ENCODE measurements around the gene GGTA1. TPM values are rescaled to one million over a fixed set of nuclear protein-coding genes. Genes with fewer than 3 reads are reported as not detected.

The GGTA1 gene
- total RNA-seq, 1 experiment from 2014 or later, result not detected

- Histone ChIP-seq H3K4me1 (ENCODE audit: control insufficient read depth in 1 of 2, insufficient read depth in 2 of 2, low read length in 2 of 2) (no peaks in the 10 kb centered on the region), H3K9me2 (ENCODE audit: insufficient read depth) (no peaks in the 10 kb centered on the region), H3K27me3 (ENCODE audit: insufficient read depth, low read length) (no peaks in the 10 kb centered on the region), H3K9me3 (ENCODE audit: control insufficient read depth in 1 of 2, insufficient read depth in 1 of 2, low read depth in 1 of 2, low read length in 2 of 2) (no peaks in the 10 kb centered on the region), H3K36me3 (ENCODE audit: control insufficient read depth in 1 of 2, insufficient read depth in 2 of 2, low read length in 2 of 2) (no peaks in the 10 kb centered on the region), H3K4me2 (ENCODE audit: low read length) (no peak overlapping the region), H3K9ac (ENCODE audit: low read length) (no peak overlapping the region), H3K79me2 (ENCODE audit: insufficient read depth, low read length) (no peaks in the 10 kb centered on the region), H2AFZ (ENCODE audit: low read depth, low read length, poor library complexity, severe bottlenecking) (no peak overlapping the region), H3K27ac (ENCODE audit: low read depth, low read length) (no peak overlapping the region), H4K20me1 (ENCODE audit: insufficient read depth) (no peaks in the 10 kb centered on the region), H3K4me3 (replicated peaks in 1 of 2; ENCODE audit: low read depth in 1 of 2, low read length in 2 of 2) (no peak overlapping the region)
- CTCF ChIA-PET, result interaction anchor here (0.8 to 1.7 kb wide), 2 partner anchors 16 to 89 kb away, joined by 3 to 5 read pairs; no protein-coding TSS in a partner anchor
- TF ChIP-seq YY1 (IDR thresholded peaks at IDR 0.05; ENCODE audit: extremely low read depth, insufficient replicate concordance, low read depth, low read length), result no peak
- TF ChIP-seq CTCF (IDR thresholded peaks at IDR 0.05 in 2 of 3, conservative IDR thresholded peaks at IDR 0.05 in 1 of 3; ENCODE audit: borderline replicate concordance in 1 of 3, insufficient read depth in 1 of 3, low read depth in 2 of 3, low read length in 2 of 3), result no peak
- POLR2A ChIA-PET, result no interaction called here
- ATAC-seq (no peak), DNase-seq (ENCODE audit: low read depth, low spot score) (no peak)
- intact Hi-C loops (cut with micrococcal nuclease), result no loop called here
- RAD21 ChIA-PET (ENCODE audit: low non-redundant PET in 1 of 2, low total read pairs in 2 of 2, uncharacterized antibody in 2 of 2, unreplicated experiment in 2 of 2), result no interaction called here
- no TSS peak for BruUV-seq (replicated peaks)
These were observed 52.3 kb downstream of the GGTA1 start for GRCh38 chr9:121447321-121447834.

- Histone ChIP-seq H3K9me3 (ENCODE audit: control insufficient read depth in 1 of 2, insufficient read depth in 1 of 2, low read depth in 1 of 2, low read length in 2 of 2) (no peaks in the 10 kb centered on the region), H3K4me2 (ENCODE audit: low read length) (no peak overlapping the region), H3K4me1 (ENCODE audit: control insufficient read depth in 1 of 2, insufficient read depth in 2 of 2, low read length in 2 of 2) (no peaks in the 10 kb centered on the region), H3K4me3 (replicated peaks in 1 of 2; ENCODE audit: low read depth in 1 of 2, low read length in 2 of 2) (no peak overlapping the region), H3K27ac (ENCODE audit: low read depth, low read length) (no peak overlapping the region), H2AFZ (ENCODE audit: low read depth, low read length, poor library complexity, severe bottlenecking) (no peak overlapping the region), H3K36me3 (ENCODE audit: control insufficient read depth in 1 of 2, insufficient read depth in 2 of 2, low read length in 2 of 2) (no peaks in the 10 kb centered on the region), H3K9me2 (ENCODE audit: insufficient read depth) (no peaks in the 10 kb centered on the region), H3K9ac (ENCODE audit: low read length) (no peak overlapping the region), H3K27me3 (ENCODE audit: insufficient read depth, low read length) (no peaks in the 10 kb centered on the region), H3K79me2 (ENCODE audit: insufficient read depth, low read length) (no peaks in the 10 kb centered on the region), H4K20me1 (ENCODE audit: insufficient read depth) (no peaks in the 10 kb centered on the region)
- CTCF ChIA-PET, result no interaction called here
- BruUV-seq (replicated peaks), result no TSS peak
- intact Hi-C loops (cut with micrococcal nuclease), result loop anchor here (1.0 kb wide), 1 partner anchor 92 kb away; no protein-coding TSS in a partner anchor
- POLR2A ChIA-PET, result no interaction called here
- DNase-seq (ENCODE audit: low read depth, low spot score), result peak; percentile 8
- TF ChIP-seq MAX (IDR thresholded peaks at IDR 0.05) (no peak), POLR2A (IDR thresholded peaks at IDR 0.05; ENCODE audit: borderline replicate concordance, extremely low read depth, insufficient read depth, insufficient read length) (no peak), EGR1 (IDR thresholded peaks at IDR 0.05; ENCODE audit: low read depth) (no peak), SRF (IDR thresholded peaks at IDR 0.05; ENCODE audit: low read depth) (no peak), CTCF (IDR thresholded peaks at IDR 0.05 in 2 of 3, conservative IDR thresholded peaks at IDR 0.05 in 1 of 3; ENCODE audit: borderline replicate concordance in 1 of 3, insufficient read depth in 1 of 3, low read depth in 2 of 3, low read length in 2 of 3) (peak; percentile 44 to 58 (median 49); a peak in 5 of 6 replicates), CEBPB (IDR thresholded peaks at IDR 0.05; ENCODE audit: low read depth) (no peak), RAD21 (IDR thresholded peaks at IDR 0.05; ENCODE audit: low read depth) (peak; percentile 75)
- ATAC-seq, result peak; percentile 82
- RAD21 ChIA-PET (ENCODE audit: low non-redundant PET in 1 of 2, low total read pairs in 2 of 2, uncharacterized antibody in 2 of 2, unreplicated experiment in 2 of 2), result no interaction called here
These were observed 53.7 kb downstream of the GGTA1 start for GRCh38 chr9:121445986-121446385.

Measured in HCT116 (cell line).